Tibial nerve (tissue), 4 donors: ENCODE data around the gene INPP4B.

Source experiments
- EP300 ChIP-seq, 2 donors: sonication (generic); formaldehyde crosslinking; IDR thresholded peaks; one replicate each; pipeline ENCODE4 v1.6.1; 2017; ENCODE audit warnings: antibody characterized with exemption in 2 of 2, mild to moderate bottlenecking in 1 of 2
- POLR2A ChIP-seq, 2 donors: fragments of 450-650 bp; IDR thresholded peaks; one replicate each; pipeline ENCODE4 v1.6.1; 2017; ENCODE audit warnings: antibody characterized with exemption in 2 of 2, mild to moderate bottlenecking in 2 of 2, moderate library complexity in 2 of 2
- TF ChIP-seq, protein P1 (sequence below), 5 experiments: fragments of 200-600 bp in 3 of 5; fragments of 450-650 bp in 2 of 5; sonication (generic) in 3 of 5; IDR thresholded peaks; one replicate each; pipeline ENCODE4 v1.5.1; 2016 to 2019; ENCODE audit warnings: antibody characterized with exemption in 5 of 5, mild to moderate bottlenecking in 3 of 5, moderate library complexity in 2 of 5

DNA sequence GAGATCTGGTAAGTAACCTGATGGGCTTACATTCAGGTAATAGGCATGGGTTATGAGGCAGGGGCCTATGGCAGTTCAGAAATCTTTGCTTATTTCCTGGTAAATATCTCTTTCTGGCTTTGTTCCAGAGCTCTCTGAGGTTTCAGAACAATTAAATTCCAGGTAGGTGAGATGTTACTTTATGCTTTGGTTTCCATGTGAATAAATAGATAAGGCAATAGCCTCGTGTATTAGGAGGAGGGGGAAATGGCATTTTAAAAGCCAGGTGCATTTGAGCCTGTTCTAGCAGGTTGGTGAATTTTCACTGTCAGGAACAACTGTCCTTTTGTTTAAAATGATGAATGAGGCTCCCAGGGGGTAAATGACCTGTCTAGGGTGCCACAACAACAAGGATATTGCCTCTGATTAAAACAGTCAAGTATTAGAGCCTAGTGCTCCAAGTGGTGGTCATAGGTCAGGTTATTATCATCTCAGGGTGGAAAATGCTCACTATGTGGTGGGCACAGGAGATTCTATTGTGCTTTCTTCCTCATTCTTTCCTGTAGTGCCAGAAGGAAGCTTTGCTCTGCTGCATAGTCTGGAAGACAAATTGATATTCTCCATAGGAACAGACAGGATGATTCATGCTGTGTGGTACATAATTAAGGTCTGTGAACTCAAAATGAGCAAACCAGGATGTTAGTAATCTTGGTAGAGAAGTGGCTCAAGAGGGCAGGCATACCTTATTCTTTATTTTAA is 296.2 kb downstream of the INPP4B start:
- TF ChIP-seq EP300 (IDR thresholded peaks at IDR 0.05) (no peak), POLR2A (IDR thresholded peaks at IDR 0.05) (no peak)
- TF ChIP-seq, protein P1, sequence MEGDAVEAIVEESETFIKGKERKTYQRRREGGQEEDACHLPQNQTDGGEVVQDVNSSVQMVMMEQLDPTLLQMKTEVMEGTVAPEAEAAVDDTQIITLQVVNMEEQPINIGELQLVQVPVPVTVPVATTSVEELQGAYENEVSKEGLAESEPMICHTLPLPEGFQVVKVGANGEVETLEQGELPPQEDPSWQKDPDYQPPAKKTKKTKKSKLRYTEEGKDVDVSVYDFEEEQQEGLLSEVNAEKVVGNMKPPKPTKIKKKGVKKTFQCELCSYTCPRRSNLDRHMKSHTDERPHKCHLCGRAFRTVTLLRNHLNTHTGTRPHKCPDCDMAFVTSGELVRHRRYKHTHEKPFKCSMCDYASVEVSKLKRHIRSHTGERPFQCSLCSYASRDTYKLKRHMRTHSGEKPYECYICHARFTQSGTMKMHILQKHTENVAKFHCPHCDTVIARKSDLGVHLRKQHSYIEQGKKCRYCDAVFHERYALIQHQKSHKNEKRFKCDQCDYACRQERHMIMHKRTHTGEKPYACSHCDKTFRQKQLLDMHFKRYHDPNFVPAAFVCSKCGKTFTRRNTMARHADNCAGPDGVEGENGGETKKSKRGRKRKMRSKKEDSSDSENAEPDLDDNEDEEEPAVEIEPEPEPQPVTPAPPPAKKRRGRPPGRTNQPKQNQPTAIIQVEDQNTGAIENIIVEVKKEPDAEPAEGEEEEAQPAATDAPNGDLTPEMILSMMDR (IDR thresholded peaks at IDR 0.05), result no peak
